ENCODE data around the gene GAREM2. TPM values are rescaled to one million over a fixed set of nuclear protein-coding genes. Genes with fewer than 3 reads are reported as not detected.

Gene GAREM2
- total RNA-seq, 2 experiments from 2014 or later, result 1.6 to 3.5 TPM

- POLR2A ChIA-PET, result no interaction called here
- Mint-ChIP-seq H3K36me3 (ENCODE audit: low read depth) (peaks cover 70% of the 10 kb centered on the region), H3K9me3 (no peaks in the 10 kb centered on the region), H3K27me3 (no peaks in the 10 kb centered on the region), H3K27ac (no peak overlapping the region), H3K4me1 (no peaks in the 10 kb centered on the region), H3K4me3 (no peak overlapping the region)
- DNase-seq, result no peak
- CTCF ChIA-PET, result interaction anchor here (0.7 to 2.6 kb wide), 2 partner anchors 9 to 11 kb away, joined by 3 to 9 read pairs; no protein-coding TSS in a partner anchor
Observed at GRCh38 chr2:26195040-26195984, 22.4 kb downstream of the GAREM2 start.

GRCh38 chr2:26196683-26197418 is 24.0 kb downstream of the GAREM2 start:
- DNase-seq, result no peak
- CTCF ChIA-PET, result no interaction called here
- no peaks in the 10 kb centered on the region for H3K27me3 Mint-ChIP-seq

GRCh38 chr2:26197516-26197915 is 24.6 kb downstream of the GAREM2 start:
- ChIA-PET CTCF (interaction anchor here (0.8 to 1.0 kb wide), 2 partner anchors 18 to 28 kb away, joined by 3 read pairs; no protein-coding TSS in a partner anchor), POLR2A (no interaction called here)
- no peak for DNase-seq
- H3K9me3 Mint-ChIP-seq, result no peaks in the 10 kb centered on the region
- H3K27me3 Mint-ChIP-seq, result no peaks in the 10 kb centered on the region
- H3K4me1 Mint-ChIP-seq, result no peaks in the 10 kb centered on the region
- peaks cover 67% of the 10 kb centered on the region for H3K36me3 Mint-ChIP-seq (ENCODE audit: low read depth)
- no peak overlapping the region for H3K27ac Mint-ChIP-seq
- H3K4me3 Mint-ChIP-seq, result no peak overlapping the region

More at GRCh38 chr2:26196683-26197418, 24.0 kb downstream of the GAREM2 start:
- Mint-ChIP-seq H3K4me1 (no peaks in the 10 kb centered on the region), H3K9me3 (no peaks in the 10 kb centered on the region), H3K36me3 (ENCODE audit: low read depth) (peaks cover 64% of the 10 kb centered on the region), H3K4me3 (no peak overlapping the region), H3K27ac (no peak overlapping the region)
- POLR2A ChIA-PET, result no interaction called here

- ChIA-PET POLR2A (no interaction called here), CTCF (no interaction called here)
- Mint-ChIP-seq H3K4me3 (no peak overlapping the region), H3K27ac (no peak overlapping the region), H3K36me3 (ENCODE audit: low read depth) (peaks cover 54% of the 10 kb centered on the region), H3K9me3 (no peaks in the 10 kb centered on the region), H3K4me1 (no peaks in the 10 kb centered on the region), H3K27me3 (no peaks in the 10 kb centered on the region)
- DNase-seq, result no peak
Observed at GRCh38 chr2:26202981-26203490, 30.1 kb downstream of the GAREM2 start.

GRCh38 chr2:26203906-26204305 is 31.0 kb downstream of the GAREM2 start:
- Mint-ChIP-seq H3K27ac (no peak overlapping the region), H3K4me3 (no peak overlapping the region), H3K9me3 (no peaks in the 10 kb centered on the region), H3K27me3 (no peaks in the 10 kb centered on the region), H3K4me1 (no peaks in the 10 kb centered on the region), H3K36me3 (ENCODE audit: low read depth) (peaks cover 56% of the 10 kb centered on the region)
- POLR2A ChIA-PET, result no interaction called here
- CTCF ChIA-PET, result no interaction called here
- no peak for DNase-seq

GRCh38 chr2:26212011-26212410 is 39.1 kb downstream of the GAREM2 start:
- ChIA-PET CTCF (no interaction called here), POLR2A (no interaction called here)
- Mint-ChIP-seq H3K9me3 (no peaks in the 10 kb centered on the region), H3K36me3 (ENCODE audit: low read depth) (peaks cover 68% of the 10 kb centered on the region), H3K4me3 (no peak overlapping the region), H3K4me1 (no peaks in the 10 kb centered on the region), H3K27ac (no peak overlapping the region), H3K27me3 (no peaks in the 10 kb centered on the region)
- no peak for DNase-seq

- H3K27me3 Mint-ChIP-seq, result no peaks in the 10 kb centered on the region
- H3K4me3 Mint-ChIP-seq, result no peak overlapping the region
- H3K36me3 Mint-ChIP-seq (ENCODE audit: low read depth), result peaks cover 70% of the 10 kb centered on the region
- no peak for DNase-seq
- H3K9me3 Mint-ChIP-seq, result no peaks in the 10 kb centered on the region
- POLR2A ChIA-PET, result no interaction called here
- H3K4me1 Mint-ChIP-seq, result no peaks in the 10 kb centered on the region
- CTCF ChIA-PET, result no interaction called here
- H3K27ac Mint-ChIP-seq, result no peak overlapping the region
Observed at GRCh38 chr2:26214759-26215158, 41.9 kb downstream of the GAREM2 start.

- no peak for DNase-seq
- no peak overlapping the region for H3K27ac Mint-ChIP-seq
- H3K36me3 Mint-ChIP-seq (ENCODE audit: low read depth), result peaks cover 72% of the 10 kb centered on the region
- CTCF ChIA-PET, result no interaction called here
- no peak overlapping the region for H3K4me3 Mint-ChIP-seq
- H3K9me3 Mint-ChIP-seq, result no peaks in the 10 kb centered on the region
- H3K4me1 Mint-ChIP-seq, result no peaks in the 10 kb centered on the region
- no peaks in the 10 kb centered on the region for H3K27me3 Mint-ChIP-seq
- POLR2A ChIA-PET, result interaction anchor here (2.3 kb wide), 1 partner anchor 28 kb away, joined by 6 read pairs; no protein-coding TSS in a partner anchor
Observed at GRCh38 chr2:26215833-26216232, 42.9 kb downstream of the GAREM2 start.

GRCh38 chr2:26216587-26216986 is 43.7 kb downstream of the GAREM2 start:
- CTCF ChIA-PET, result interaction anchor here (0.6 kb wide), 1 partner anchor 18 kb away, joined by 3 read pairs; no protein-coding TSS in a partner anchor
- DNase-seq, result no peak
- H3K4me1 Mint-ChIP-seq, result no peaks in the 10 kb centered on the region
- no peaks in the 10 kb centered on the region for H3K27me3 Mint-ChIP-seq
- POLR2A ChIA-PET, result interaction anchor here (2.3 kb wide), 1 partner anchor 27 kb away, joined by 6 read pairs; no protein-coding TSS in a partner anchor
- H3K9me3 Mint-ChIP-seq, result no peaks in the 10 kb centered on the region
- no peak overlapping the region for H3K27ac Mint-ChIP-seq
- peaks cover 71% of the 10 kb centered on the region for H3K36me3 Mint-ChIP-seq (ENCODE audit: low read depth)
- H3K4me3 Mint-ChIP-seq, result no peak overlapping the region

GRCh38 chr2:26217720-26218119 is 44.8 kb downstream of the GAREM2 start:
- no peak for DNase-seq
- Mint-ChIP-seq H3K36me3 (ENCODE audit: low read depth) (peaks cover 62% of the 10 kb centered on the region), H3K4me1 (no peaks in the 10 kb centered on the region), H3K9me3 (no peaks in the 10 kb centered on the region), H3K27ac (no peak overlapping the region), H3K27me3 (no peaks in the 10 kb centered on the region), H3K4me3 (no peak overlapping the region)
- POLR2A ChIA-PET, result interaction anchor here (0.9 to 2.3 kb wide), 2 partner anchors 18 to 26 kb away, joined by 3 to 6 read pairs; no protein-coding TSS in a partner anchor
- CTCF ChIA-PET, result no interaction called here

- Mint-ChIP-seq H3K4me1 (no peaks in the 10 kb centered on the region), H3K36me3 (ENCODE audit: low read depth) (peaks cover 53% of the 10 kb centered on the region), H3K4me3 (no peak overlapping the region), H3K27ac (no peak overlapping the region), H3K27me3 (no peaks in the 10 kb centered on the region), H3K9me3 (no peaks in the 10 kb centered on the region)
- DNase-seq, result no peak
- CTCF ChIA-PET, result no interaction called here
- POLR2A ChIA-PET, result no interaction called here
Observed at GRCh38 chr2:26223018-26223417, 50.1 kb downstream of the GAREM2 start.

GRCh38 chr2:26224095-26224494 is 51.2 kb downstream of the GAREM2 start:
- no peak overlapping the region for H3K4me3 Mint-ChIP-seq
- H3K27ac Mint-ChIP-seq, result no peak overlapping the region
- no peaks in the 10 kb centered on the region for H3K9me3 Mint-ChIP-seq
- no peaks in the 10 kb centered on the region for H3K27me3 Mint-ChIP-seq
- CTCF ChIA-PET, result no interaction called here
- DNase-seq, result no peak
- H3K4me1 Mint-ChIP-seq, result no peaks in the 10 kb centered on the region
- peaks cover 54% of the 10 kb centered on the region for H3K36me3 Mint-ChIP-seq (ENCODE audit: low read depth)
- POLR2A ChIA-PET, result no interaction called here

- DNase-seq, result no peak
- Mint-ChIP-seq H3K36me3 (ENCODE audit: low read depth) (peaks cover 75% of the 10 kb centered on the region), H3K27ac (no peak overlapping the region), H3K4me3 (no peak overlapping the region), H3K27me3 (no peaks in the 10 kb centered on the region), H3K4me1 (peaks cover 4% of the 10 kb centered on the region), H3K9me3 (no peaks in the 10 kb centered on the region)
- ChIA-PET CTCF (interaction anchor here (0.6 to 1.4 kb wide), 2 partner anchors 16 to 203 kb away, joined by 5 to 7 read pairs; partner anchors contain the start of gene HADHB), POLR2A (interaction anchor here (1.4 kb wide), 1 partner anchor 13 kb away, joined by 3 read pairs; no protein-coding TSS in a partner anchor)
Observed at GRCh38 chr2:26229595-26229994, 56.7 kb downstream of the GAREM2 start.
